Loucy (cell line): ENCODE measurements around the gene CUEDC1.

Experiments
- EZH2phosphoT487 ChIP-seq: fragments of 200-600 bp; IDR thresholded peaks from 2 replicates; pipeline ENCODE4 v1.6.1; 2018; ENCODE audit warnings: antibody characterized with exemption, mild to moderate bottlenecking, moderate library complexity, borderline replicate concordance
- TF ChIP-seq, protein P1 (sequence below): fragments of 200-600 bp; sonication (generic); conservative IDR thresholded peaks from 2 replicates; pipeline ENCODE4 v1.5.1; 2014; ENCODE audit warnings: mild to moderate bottlenecking, antibody characterized with exemption, low read length

- TF ChIP-seq, protein P1, sequence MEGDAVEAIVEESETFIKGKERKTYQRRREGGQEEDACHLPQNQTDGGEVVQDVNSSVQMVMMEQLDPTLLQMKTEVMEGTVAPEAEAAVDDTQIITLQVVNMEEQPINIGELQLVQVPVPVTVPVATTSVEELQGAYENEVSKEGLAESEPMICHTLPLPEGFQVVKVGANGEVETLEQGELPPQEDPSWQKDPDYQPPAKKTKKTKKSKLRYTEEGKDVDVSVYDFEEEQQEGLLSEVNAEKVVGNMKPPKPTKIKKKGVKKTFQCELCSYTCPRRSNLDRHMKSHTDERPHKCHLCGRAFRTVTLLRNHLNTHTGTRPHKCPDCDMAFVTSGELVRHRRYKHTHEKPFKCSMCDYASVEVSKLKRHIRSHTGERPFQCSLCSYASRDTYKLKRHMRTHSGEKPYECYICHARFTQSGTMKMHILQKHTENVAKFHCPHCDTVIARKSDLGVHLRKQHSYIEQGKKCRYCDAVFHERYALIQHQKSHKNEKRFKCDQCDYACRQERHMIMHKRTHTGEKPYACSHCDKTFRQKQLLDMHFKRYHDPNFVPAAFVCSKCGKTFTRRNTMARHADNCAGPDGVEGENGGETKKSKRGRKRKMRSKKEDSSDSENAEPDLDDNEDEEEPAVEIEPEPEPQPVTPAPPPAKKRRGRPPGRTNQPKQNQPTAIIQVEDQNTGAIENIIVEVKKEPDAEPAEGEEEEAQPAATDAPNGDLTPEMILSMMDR: no peak
- no peak for TF ChIP-seq EZH2phosphoT487
Measured at GRCh38 chr17:57971572-57971971, 16.4 kb upstream of the CUEDC1 start.
